ENCODE results near the gene ATP11A. TPM values are rescaled to one million over a fixed set of nuclear protein-coding genes. Genes with fewer than 3 reads are reported as not detected.
A peak's percentile ranks its signal among the peaks of the same experiment; 100 is the strongest.

Gene ATP11A
- total and polyA plus RNA-seq, 9 donors: 6.6 to 72.7 (median 34.9) TPM

GRCh38 chr13:112730157-112730671, 40.4 kb downstream of the ATP11A start:
- DNase-seq: peak in 2 of 5 donors; percentile 17 to 28

DNA sequence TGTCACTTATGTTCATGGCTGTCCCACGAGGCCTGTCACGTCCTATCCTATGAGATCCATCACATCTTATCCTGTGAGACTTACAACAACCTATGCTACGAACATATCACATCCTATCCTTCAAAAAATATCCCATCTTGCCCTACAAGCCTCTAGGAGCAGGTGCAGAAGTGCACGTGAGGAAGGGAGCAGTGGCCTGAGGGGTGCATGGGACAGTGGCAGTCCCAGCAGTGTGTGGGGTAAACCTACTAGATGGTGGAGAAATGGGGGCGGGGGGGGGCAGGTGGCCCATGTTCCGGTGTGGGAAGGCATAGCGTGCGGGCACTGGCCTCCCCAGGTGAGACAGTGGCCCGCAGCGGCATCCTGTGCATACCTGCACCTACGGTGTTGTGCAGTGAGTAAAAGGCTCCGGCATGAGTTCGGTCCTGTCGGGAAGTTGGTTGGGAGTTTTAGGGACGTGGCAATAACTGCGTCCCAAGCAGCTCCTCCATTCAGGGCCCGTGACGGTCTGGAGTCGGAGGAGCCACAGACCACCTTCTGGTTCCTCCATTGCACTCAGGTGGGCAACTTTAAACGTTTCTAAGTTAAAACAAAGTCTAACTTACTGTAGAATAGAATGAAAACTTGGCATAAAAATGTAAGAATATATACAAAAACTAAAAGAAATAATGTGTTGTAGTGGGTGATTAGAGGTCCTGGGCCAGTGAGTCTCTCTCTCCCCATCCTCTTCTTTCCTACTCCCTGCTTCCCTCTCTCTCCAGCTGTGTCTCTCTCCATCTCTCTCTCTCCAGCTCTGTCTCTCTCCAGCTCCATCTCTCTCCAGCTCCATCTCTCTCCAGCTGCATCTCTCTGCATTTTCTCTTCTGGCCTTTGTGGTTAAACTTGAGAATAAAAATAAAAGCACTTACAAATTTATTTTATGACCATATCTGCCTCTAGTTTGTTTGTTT, 42.1 kb downstream of the ATP11A start:
- Histone ChIP-seq H3K27ac (no peak overlapping the region), H3K4me1 (ENCODE audit: insufficient read depth) (no peaks in the 10 kb centered on the region), H3K27me3 (no peaks in the 10 kb centered on the region), H3K36me3 (no peaks in the 10 kb centered on the region), H3K4me3 (no peak overlapping the region), H3K9me3 (no peaks in the 10 kb centered on the region)
- DNase-seq: peak in 1 of 5 donors; percentile 26
- no peak for TF ChIP-seq EP300 (IDR thresholded peaks at IDR 0.05)
- no peak for TF ChIP-seq CTCF (IDR thresholded peaks at IDR 0.05)
- TF ChIP-seq POLR2A (IDR thresholded peaks at IDR 0.05): no peak
- 92 to 94% (median 92%) methylated on average over 20 of the region's 20 CpGs for WGBS, 3 donors
- intact Hi-C loops (cut with DNase I): no loop called here

More at GRCh38 chr13:112730157-112730671, 40.4 kb downstream of the ATP11A start:
- Histone ChIP-seq H3K27ac (no peak overlapping the region), H3K9me3 (no peaks in the 10 kb centered on the region), H3K4me3 (no peak overlapping the region), H3K27me3 (no peaks in the 10 kb centered on the region), H3K36me3 (no peaks in the 10 kb centered on the region), H3K4me1 (ENCODE audit: insufficient read depth) (no peaks in the 10 kb centered on the region)
- intact Hi-C loops (cut with DNase I): no loop called here
- 93 to 95% (median 95%) methylated on average over 21 of the region's 21 CpGs for WGBS, 3 donors
- TF ChIP-seq CTCF (IDR thresholded peaks at IDR 0.05) (no peak), POLR2A (IDR thresholded peaks at IDR 0.05) (no peak), EP300 (IDR thresholded peaks at IDR 0.05) (no peak)

DNA sequence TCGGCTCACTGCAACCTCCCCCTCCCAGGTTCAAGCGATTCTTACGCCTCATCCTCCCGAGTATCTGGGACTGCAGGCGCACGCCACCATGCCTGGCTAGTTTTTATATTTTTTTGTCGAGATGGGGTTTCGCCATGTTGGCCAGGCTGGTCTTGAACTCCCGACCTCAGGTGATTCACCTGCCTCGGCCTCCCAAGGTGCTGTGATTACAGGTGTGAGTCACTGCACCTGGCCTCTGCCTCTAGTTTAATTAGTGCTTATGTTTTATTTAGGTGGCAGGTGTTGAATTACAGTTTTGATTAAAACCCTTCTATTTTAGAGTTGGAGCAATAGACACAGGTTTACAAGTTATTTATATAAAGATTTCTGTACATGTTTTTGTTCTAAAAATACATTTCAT, 42.8 kb downstream of the ATP11A start:
- no peaks in the 10 kb centered on the region for H3K36me3 ChIP-seq
- no peak overlapping the region for H3K27ac ChIP-seq
- no peaks in the 10 kb centered on the region for H3K4me1 ChIP-seq (ENCODE audit: insufficient read depth)
- peak in 1 of 5 donors; percentile 20 for DNase-seq
- no peaks in the 10 kb centered on the region for H3K27me3 ChIP-seq
- no peaks in the 10 kb centered on the region for H3K9me3 ChIP-seq
- WGBS, 3 donors: 92 to 96% (median 93%) methylated on average over 10 of the region's 10 CpGs
- no peak for TF ChIP-seq POLR2A (IDR thresholded peaks at IDR 0.05)
- no peak for TF ChIP-seq CTCF (IDR thresholded peaks at IDR 0.05)
- TF ChIP-seq EP300 (IDR thresholded peaks at IDR 0.05): no peak
- intact Hi-C loops (cut with DNase I): no loop called here
- H3K4me3 ChIP-seq: no peak overlapping the region

DNA sequence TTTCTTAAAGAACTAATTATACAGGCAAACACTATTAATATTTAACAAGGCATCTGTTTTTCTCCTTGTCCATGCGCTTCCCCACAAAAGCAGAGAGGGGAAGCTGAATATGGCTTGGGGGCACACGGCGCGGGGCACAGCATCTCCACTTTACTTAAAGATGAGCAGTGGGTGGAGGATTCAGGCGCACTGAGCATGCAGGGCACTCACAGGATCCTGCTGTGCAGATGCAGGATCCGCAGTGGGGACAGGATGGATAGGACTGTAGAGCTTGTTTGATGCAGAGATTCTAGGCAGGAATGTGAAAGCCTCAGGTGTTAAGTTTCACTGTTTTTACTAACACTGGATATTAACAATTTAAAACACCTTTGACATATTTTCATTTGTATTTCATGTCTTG, 43.3 kb downstream of the ATP11A start:
- Histone ChIP-seq H3K36me3 (no peaks in the 10 kb centered on the region), H3K9me3 (no peaks in the 10 kb centered on the region), H3K4me3 (no peak overlapping the region), H3K4me1 (ENCODE audit: insufficient read depth) (no peaks in the 10 kb centered on the region), H3K27ac (no peak overlapping the region), H3K27me3 (no peaks in the 10 kb centered on the region)
- peak in 1 of 5 donors; percentile 7 for DNase-seq
- WGBS, 3 donors: 95 to 97% (median 97%) methylated on average over 6 of the region's 6 CpGs
- no peak for TF ChIP-seq EP300 (IDR thresholded peaks at IDR 0.05)
- no peak for TF ChIP-seq POLR2A (IDR thresholded peaks at IDR 0.05)
- no peak for TF ChIP-seq CTCF (IDR thresholded peaks at IDR 0.05)
- intact Hi-C loops (cut with DNase I): no loop called here
